Breast epithelium (tissue), 3 donors: ENCODE measurements around the gene PAX7.

ENCODE experiments used
- CTCF ChIP-seq, 3 donors: fragments of 450-650 bp; IDR thresholded peaks; one replicate each; pipeline ENCODE4 v1.5.1; 2016 to 2017; ENCODE audit warnings: antibody characterized with exemption in 3 of 3, mild to moderate bottlenecking in 3 of 3, moderate library complexity in 3 of 3
- POLR2AphosphoS5 ChIP-seq, 3 donors: sonication (generic); formaldehyde crosslinking; IDR thresholded peaks; one replicate each; pipeline ENCODE4 v1.6.1; 2017; ENCODE audit warnings: antibody characterized with exemption in 3 of 3

- no peak for TF ChIP-seq CTCF (IDR thresholded peaks at IDR 0.05)
- TF ChIP-seq POLR2AphosphoS5 (IDR thresholded peaks at IDR 0.05): no peak
Measured at GRCh38 chr1:18732686-18733085, 102.0 kb downstream of the PAX7 start.
